ENCODE measurements around the gene ZNF227.
"Not testable (repeated sequence)": the region's sequence is repeated elsewhere in the genome, so short reads cannot be mapped to it uniquely, and the experiment has no call there.

DNA sequence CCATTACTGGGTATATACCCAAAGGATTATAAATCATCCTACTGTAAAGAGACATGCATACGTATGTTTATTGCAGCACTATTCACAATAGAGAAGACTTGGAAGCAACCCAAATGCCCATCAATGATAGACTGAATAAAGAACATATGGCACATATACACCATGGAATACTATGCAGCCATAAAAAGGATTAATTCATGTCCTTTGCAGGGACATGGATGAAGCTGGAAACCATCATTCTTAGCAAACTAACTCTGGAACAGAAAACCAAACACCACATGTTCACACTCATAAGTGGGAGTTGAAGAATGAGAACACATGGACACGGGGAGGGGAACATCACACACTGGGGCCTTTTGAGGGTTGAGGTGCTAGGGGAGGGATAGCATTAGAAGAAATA, 41.1 kb downstream of the ZNF227 start:
- TF ChIP-seq EZH2 (IDR thresholded peaks at IDR 0.05; ENCODE audit: insufficient read depth, low read length) = not testable (repeated sequence)
- TF ChIP-seq, protein P1, sequence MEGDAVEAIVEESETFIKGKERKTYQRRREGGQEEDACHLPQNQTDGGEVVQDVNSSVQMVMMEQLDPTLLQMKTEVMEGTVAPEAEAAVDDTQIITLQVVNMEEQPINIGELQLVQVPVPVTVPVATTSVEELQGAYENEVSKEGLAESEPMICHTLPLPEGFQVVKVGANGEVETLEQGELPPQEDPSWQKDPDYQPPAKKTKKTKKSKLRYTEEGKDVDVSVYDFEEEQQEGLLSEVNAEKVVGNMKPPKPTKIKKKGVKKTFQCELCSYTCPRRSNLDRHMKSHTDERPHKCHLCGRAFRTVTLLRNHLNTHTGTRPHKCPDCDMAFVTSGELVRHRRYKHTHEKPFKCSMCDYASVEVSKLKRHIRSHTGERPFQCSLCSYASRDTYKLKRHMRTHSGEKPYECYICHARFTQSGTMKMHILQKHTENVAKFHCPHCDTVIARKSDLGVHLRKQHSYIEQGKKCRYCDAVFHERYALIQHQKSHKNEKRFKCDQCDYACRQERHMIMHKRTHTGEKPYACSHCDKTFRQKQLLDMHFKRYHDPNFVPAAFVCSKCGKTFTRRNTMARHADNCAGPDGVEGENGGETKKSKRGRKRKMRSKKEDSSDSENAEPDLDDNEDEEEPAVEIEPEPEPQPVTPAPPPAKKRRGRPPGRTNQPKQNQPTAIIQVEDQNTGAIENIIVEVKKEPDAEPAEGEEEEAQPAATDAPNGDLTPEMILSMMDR (IDR thresholded peaks at IDR 0.05; ENCODE audit: insufficient read depth, low read depth, low read length) = not testable (repeated sequence)
